ENCODE measurements around the gene ASCC1.
"Not testable (repeated sequence)": the region's sequence is repeated elsewhere in the genome, so short reads cannot be mapped to it uniquely, and the experiment has no call there.

The ASCC1 gene

GRCh38 chr10:72211832-72212231 lies 4.2 kb downstream of the ASCC1 start:
- H3K9ac ChIP-seq (ENCODE audit: low read length); H3K4me3 ChIP-seq (ENCODE audit: low read length); DNase-seq (ENCODE audit: low read depth); H3K27me3 ChIP-seq (replicated peaks; ENCODE audit: control insufficient read depth, insufficient read depth, low read length); H3K9me3 ChIP-seq (ENCODE audit: control insufficient read depth, low read length): not testable (repeated sequence)
- H3K4me1 ChIP-seq (ENCODE audit: control insufficient read depth, insufficient read depth, low read length), result peaks cover 19% of the 10 kb centered on the region
- H3K36me3 ChIP-seq (ENCODE audit: control insufficient read depth, insufficient read depth, low read length, severe bottlenecking), result peaks cover 35% of the 10 kb centered on the region

GRCh38 chr10:72211381-72211780 lies 4.7 kb downstream of the ASCC1 start:
- H3K4me1 ChIP-seq (ENCODE audit: control insufficient read depth, insufficient read depth, low read length), result peaks cover 16% of the 10 kb centered on the region
- not testable (repeated sequence) for DNase-seq (ENCODE audit: low read depth); H3K27me3 ChIP-seq (replicated peaks; ENCODE audit: control insufficient read depth, insufficient read depth, low read length); H3K4me3 ChIP-seq (ENCODE audit: low read length); H3K9me3 ChIP-seq (ENCODE audit: control insufficient read depth, low read length); H3K9ac ChIP-seq (ENCODE audit: low read length)
- peaks cover 39% of the 10 kb centered on the region for H3K36me3 ChIP-seq (ENCODE audit: control insufficient read depth, insufficient read depth, low read length, severe bottlenecking)

GRCh38 chr10:72208526-72208925 lies 7.5 kb downstream of the ASCC1 start:
- not testable (repeated sequence) for H3K4me1 ChIP-seq (ENCODE audit: control insufficient read depth, insufficient read depth, low read length); H3K9ac ChIP-seq (ENCODE audit: low read length); H3K27me3 ChIP-seq (replicated peaks; ENCODE audit: control insufficient read depth, insufficient read depth, low read length); H3K9me3 ChIP-seq (ENCODE audit: control insufficient read depth, low read length); DNase-seq (ENCODE audit: low read depth); H3K4me3 ChIP-seq (ENCODE audit: low read length)
- peaks cover 54% of the 10 kb centered on the region for H3K36me3 ChIP-seq (ENCODE audit: control insufficient read depth, insufficient read depth, low read length, severe bottlenecking)

GRCh38 chr10:72206511-72207229 lies 9.4 kb downstream of the ASCC1 start:
- Histone ChIP-seq H3K9me3 (ENCODE audit: control insufficient read depth, low read length) (no peaks in the 10 kb centered on the region), H3K4me3 (ENCODE audit: low read length) (no peak overlapping the region), H3K36me3 (ENCODE audit: control insufficient read depth, insufficient read depth, low read length, severe bottlenecking) (peaks cover 69% of the 10 kb centered on the region)

DNA sequence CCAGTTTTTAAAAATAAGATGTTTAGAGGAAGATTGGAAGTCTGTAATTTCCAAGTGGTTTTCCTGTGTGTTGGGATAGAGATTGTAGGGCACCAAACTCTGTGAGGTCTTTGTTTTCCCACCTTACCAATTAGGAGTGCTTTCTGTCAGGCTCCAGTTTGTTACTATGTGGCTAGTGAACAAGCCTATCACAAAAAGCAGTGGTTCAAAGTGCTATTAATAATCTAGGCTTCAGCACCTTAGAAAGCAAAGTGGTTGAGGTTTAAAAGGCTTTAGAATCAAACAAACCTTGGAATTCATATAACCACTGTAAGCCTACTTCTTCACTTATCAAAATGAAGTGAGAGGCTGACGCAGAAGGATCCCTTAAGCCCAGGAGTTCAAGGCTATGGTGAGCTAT lies 11.4 kb downstream of the ASCC1 start:
- Histone ChIP-seq H3K9me3 (ENCODE audit: control insufficient read depth, low read length) (no peaks in the 10 kb centered on the region), H3K9ac (ENCODE audit: low read length) (no peak overlapping the region), H3K36me3 (ENCODE audit: control insufficient read depth, insufficient read depth, low read length, severe bottlenecking) (peaks cover 70% of the 10 kb centered on the region), H3K27me3 (replicated peaks; ENCODE audit: control insufficient read depth, insufficient read depth, low read length) (no peaks in the 10 kb centered on the region), H3K4me1 (ENCODE audit: control insufficient read depth, insufficient read depth, low read length) (no peaks in the 10 kb centered on the region), H3K4me3 (ENCODE audit: low read length) (no peak overlapping the region)
- no peak for DNase-seq (ENCODE audit: low read depth)

More at GRCh38 chr10:72206511-72207229, 9.4 kb downstream of the ASCC1 start:
- no peaks in the 10 kb centered on the region for H3K27me3 ChIP-seq (replicated peaks; ENCODE audit: control insufficient read depth, insufficient read depth, low read length)
- no peak overlapping the region for H3K9ac ChIP-seq (ENCODE audit: low read length)
- DNase-seq (ENCODE audit: low read depth), result no peak
- H3K4me1 ChIP-seq (ENCODE audit: control insufficient read depth, insufficient read depth, low read length), result no peaks in the 10 kb centered on the region

- no peak for DNase-seq (ENCODE audit: low read depth)
- Histone ChIP-seq H3K4me3 (ENCODE audit: low read length) (no peak overlapping the region), H3K9me3 (ENCODE audit: control insufficient read depth, low read length) (no peaks in the 10 kb centered on the region), H3K4me1 (ENCODE audit: control insufficient read depth, insufficient read depth, low read length) (no peaks in the 10 kb centered on the region), H3K9ac (ENCODE audit: low read length) (no peak overlapping the region), H3K36me3 (ENCODE audit: control insufficient read depth, insufficient read depth, low read length, severe bottlenecking) (peaks cover 72% of the 10 kb centered on the region), H3K27me3 (replicated peaks; ENCODE audit: control insufficient read depth, insufficient read depth, low read length) (no peaks in the 10 kb centered on the region)
These were observed 11.8 kb downstream of the ASCC1 start for GRCh38 chr10:72204296-72204695.

DNA sequence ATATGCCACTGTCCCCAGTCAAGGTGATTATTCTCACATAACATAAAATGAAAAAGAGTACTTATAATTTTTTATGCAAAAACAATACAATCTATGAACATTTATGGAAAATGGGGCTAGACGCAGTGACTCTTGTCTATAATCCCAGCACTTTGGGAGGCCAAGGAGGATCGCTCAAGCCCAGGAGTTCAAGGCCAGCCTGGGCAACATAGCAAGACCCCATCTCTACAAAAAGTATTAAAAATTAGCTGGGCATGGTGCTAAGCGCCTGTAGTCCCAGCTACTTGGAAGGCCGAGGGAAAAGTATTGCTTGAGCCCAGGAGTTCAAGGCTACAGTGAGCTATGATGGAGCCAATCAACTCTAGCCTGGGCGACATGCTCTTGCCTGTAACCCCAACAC lies 14.8 kb downstream of the ASCC1 start:
- no peak for DNase-seq (ENCODE audit: low read depth)
- Histone ChIP-seq H3K36me3 (ENCODE audit: control insufficient read depth, insufficient read depth, low read length, severe bottlenecking) (peaks cover 55% of the 10 kb centered on the region), H3K27me3 (replicated peaks; ENCODE audit: control insufficient read depth, insufficient read depth, low read length) (no peaks in the 10 kb centered on the region), H3K9me3 (ENCODE audit: control insufficient read depth, low read length) (no peaks in the 10 kb centered on the region), H3K9ac (ENCODE audit: low read length) (no peak overlapping the region), H3K4me3 (ENCODE audit: low read length) (no peak overlapping the region), H3K4me1 (ENCODE audit: control insufficient read depth, insufficient read depth, low read length) (peaks cover 4% of the 10 kb centered on the region)

- H3K9ac ChIP-seq (ENCODE audit: low read length), result no peak overlapping the region
- no peaks in the 10 kb centered on the region for H3K27me3 ChIP-seq (replicated peaks; ENCODE audit: control insufficient read depth, insufficient read depth, low read length)
- H3K4me3 ChIP-seq (ENCODE audit: low read length), result no peak overlapping the region
These were observed 15.2 kb downstream of the ASCC1 start for GRCh38 chr10:72200883-72201282.

DNA sequence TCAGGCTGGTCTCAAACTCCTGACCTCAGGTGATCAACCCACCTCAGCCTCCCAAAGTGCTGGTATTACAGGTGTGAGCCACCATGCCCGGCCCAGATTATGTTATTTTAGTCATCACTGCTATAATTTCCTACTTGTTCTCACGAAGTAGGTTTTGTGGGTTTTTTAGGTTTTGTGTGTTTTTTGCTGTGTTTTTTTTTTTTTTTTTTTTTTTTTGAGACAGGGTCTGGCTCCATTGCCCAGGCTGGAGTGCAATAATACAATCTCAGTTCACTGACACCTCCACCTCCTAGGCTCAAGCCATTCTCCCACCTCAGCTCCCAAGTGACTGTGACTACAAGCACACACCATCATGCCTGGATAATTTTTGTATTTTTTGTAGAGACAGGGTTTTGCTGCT lies 21.1 kb downstream of the ASCC1 start:
- H3K4me1 ChIP-seq (ENCODE audit: control insufficient read depth, insufficient read depth, low read length), result peaks cover 4% of the 10 kb centered on the region
- H3K27me3 ChIP-seq (replicated peaks; ENCODE audit: control insufficient read depth, insufficient read depth, low read length), result no peaks in the 10 kb centered on the region
- DNase-seq (ENCODE audit: low read depth), result no peak
- H3K36me3 ChIP-seq (ENCODE audit: control insufficient read depth, insufficient read depth, low read length, severe bottlenecking), result peaks cover 52% of the 10 kb centered on the region
- H3K4me3 ChIP-seq (ENCODE audit: low read length), result no peak overlapping the region
- no peak overlapping the region for H3K9ac ChIP-seq (ENCODE audit: low read length)
- H3K9me3 ChIP-seq (ENCODE audit: control insufficient read depth, low read length), result no peaks in the 10 kb centered on the region

More at GRCh38 chr10:72200883-72201282, 15.2 kb downstream of the ASCC1 start:
- DNase-seq (ENCODE audit: low read depth), result no peak
- Histone ChIP-seq H3K9me3 (ENCODE audit: control insufficient read depth, low read length) (no peaks in the 10 kb centered on the region), H3K36me3 (ENCODE audit: control insufficient read depth, insufficient read depth, low read length, severe bottlenecking) (peaks cover 56% of the 10 kb centered on the region), H3K4me1 (ENCODE audit: control insufficient read depth, insufficient read depth, low read length) (peaks cover 4% of the 10 kb centered on the region)

GRCh38 chr10:72186982-72187330 lies 29.1 kb downstream of the ASCC1 start:
- Histone ChIP-seq H3K9me3 (ENCODE audit: control insufficient read depth, low read length) (peaks cover 5% of the 10 kb centered on the region), H3K4me3 (ENCODE audit: low read length) (peak overlapping the region; percentile 76), H3K36me3 (ENCODE audit: control insufficient read depth, insufficient read depth, low read length, severe bottlenecking) (peaks cover 19% of the 10 kb centered on the region), H3K4me1 (ENCODE audit: control insufficient read depth, insufficient read depth, low read length) (peaks cover 12% of the 10 kb centered on the region), H3K9ac (ENCODE audit: low read length) (peak overlapping the region; percentile 86), H3K27me3 (replicated peaks; ENCODE audit: control insufficient read depth, insufficient read depth, low read length) (no peaks in the 10 kb centered on the region)
- DNase-seq (ENCODE audit: low read depth), result no peak

DNA sequence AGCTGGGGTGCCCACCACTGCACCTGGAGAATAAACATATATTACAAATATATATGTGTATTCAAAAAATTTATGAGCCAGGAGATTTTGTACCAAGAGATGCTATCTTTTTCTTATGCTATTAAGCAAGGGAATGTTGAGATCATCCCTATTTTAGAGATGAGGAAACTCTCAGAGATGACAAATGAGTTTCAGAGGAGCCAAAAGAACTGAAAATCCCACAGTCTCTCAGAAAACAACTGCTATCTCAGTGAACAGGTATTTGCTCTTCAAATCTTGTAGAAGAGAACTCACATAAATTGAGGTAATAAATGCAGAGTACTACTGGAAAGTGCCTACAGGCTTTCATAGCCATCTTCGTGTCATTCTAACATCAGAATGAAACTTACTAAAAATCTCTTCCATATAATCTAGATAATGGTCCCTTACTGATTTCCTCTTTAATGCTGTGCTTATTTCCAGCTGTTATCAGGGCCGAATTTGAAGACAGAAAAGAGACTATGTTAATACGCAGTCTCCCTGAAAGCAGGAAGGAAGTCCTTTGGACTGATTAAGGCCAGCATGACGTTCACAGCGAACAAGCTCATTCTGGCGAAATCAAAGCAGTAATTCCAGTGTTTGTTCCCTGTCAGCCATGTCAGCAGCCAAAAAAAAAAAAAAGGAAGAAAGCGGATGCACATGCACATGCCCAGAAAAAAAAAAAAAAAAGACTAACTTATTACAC lies 29.7 kb downstream of the ASCC1 start:
- H3K27me3 ChIP-seq (replicated peaks; ENCODE audit: control insufficient read depth, insufficient read depth, low read length), result no peaks in the 10 kb centered on the region
- peak overlapping the region; percentile 76 for H3K4me3 ChIP-seq (ENCODE audit: low read length)
- peaks cover 12% of the 10 kb centered on the region for H3K4me1 ChIP-seq (ENCODE audit: control insufficient read depth, insufficient read depth, low read length)
- H3K9ac ChIP-seq (ENCODE audit: low read length), result peak overlapping the region; percentile 86
- peaks cover 5% of the 10 kb centered on the region for H3K9me3 ChIP-seq (ENCODE audit: control insufficient read depth, low read length)
- peak; percentile 42 for DNase-seq (ENCODE audit: low read depth)
- H3K36me3 ChIP-seq (ENCODE audit: control insufficient read depth, insufficient read depth, low read length, severe bottlenecking), result peaks cover 19% of the 10 kb centered on the region
